Progenitor cell of endocrine pancreas (in vitro differentiated cells): ENCODE measurements around the gene RAB10. TPM values are rescaled to one million over a fixed set of nuclear protein-coding genes. Genes with fewer than 3 reads are reported as not detected.

Experiments used
- DNase-seq: peaks from one replicate; pipeline ENCODE4 v3.0.0; 2021; ENCODE audit warnings: low spot score; ENCODE audit not compliant: unreplicated experiment
- H3K27ac Mint-ChIP-seq: 2 replicates; pipeline ENCODE4 v1.8.0; 2021; ENCODE audit warnings: mild to moderate bottlenecking, moderate library complexity, mixed read lengths
- H3K27me3 Mint-ChIP-seq: 2 replicates; pipeline ENCODE4 v1.8.0; 2021; ENCODE audit warnings: mixed read lengths
- H3K36me3 Mint-ChIP-seq: 2 replicates; pipeline ENCODE4 v1.8.0; 2022; ENCODE audit warnings: mixed read lengths; ENCODE audit not compliant: insufficient read depth
- H3K4me1 Mint-ChIP-seq: 2 replicates; pipeline ENCODE4 v1.8.0; 2021; ENCODE audit warnings: low read depth, mixed read lengths
- H3K4me3 Mint-ChIP-seq: 2 replicates; pipeline ENCODE4 v1.8.0; 2021; ENCODE audit warnings: low read depth, mild to moderate bottlenecking, moderate library complexity, mixed read lengths
- H3K9me3 Mint-ChIP-seq: 2 replicates; pipeline ENCODE4 v1.8.0; 2021; ENCODE audit warnings: low read depth, mixed read lengths
- total RNA-seq: library from RNA; stranded (reverse); gene quantifications from 2 replicates; pipeline ENCODE4 v1.2.1, GENCODE V29; 2021
- TF ChIP-seq, protein P1 (sequence below): fragments of 200-600 bp; sonication (generic); IDR thresholded peaks from one replicate; pipeline ENCODE4 v1.5.0; 2021; ENCODE audit warnings: antibody characterized with exemption, mild to moderate bottlenecking; ENCODE audit not compliant: unreplicated experiment

RAB10 gene
- total RNA-seq, 1 donor from 2014 or later = 114 TPM

DNA sequence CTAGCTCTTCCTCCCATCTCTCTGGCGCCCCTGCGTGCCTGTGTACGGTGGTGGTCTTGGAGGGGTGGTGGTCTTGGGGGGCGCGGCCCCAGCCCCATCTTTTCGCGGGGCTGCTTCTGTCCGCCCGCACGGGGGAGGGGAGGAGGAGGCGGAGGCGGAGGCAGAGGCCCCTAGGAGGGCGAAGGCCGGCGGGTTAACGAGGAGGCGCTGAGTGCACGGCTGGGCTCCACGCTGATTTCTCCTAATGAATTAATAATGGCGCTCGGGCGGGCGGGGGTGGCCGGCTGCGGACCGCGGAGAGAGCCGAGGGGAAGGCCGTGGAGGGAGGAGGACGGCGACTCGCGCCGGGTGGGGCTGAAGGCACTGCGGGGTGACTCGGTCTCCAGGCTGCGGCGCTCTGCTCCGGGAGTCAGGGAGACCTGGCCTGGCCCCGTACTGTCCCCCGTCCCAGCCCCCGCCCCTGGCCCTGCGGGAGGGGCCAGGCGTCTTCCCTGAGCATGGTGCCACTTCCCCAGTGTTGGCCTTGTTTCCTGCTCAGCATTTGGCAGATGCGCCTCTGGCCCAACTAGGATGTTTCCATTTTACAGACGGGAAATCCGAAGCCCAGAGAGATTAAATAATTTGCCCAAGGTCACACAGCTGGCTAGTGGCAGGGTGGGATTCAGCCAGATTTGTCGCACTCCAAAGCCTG, 145.0 kb downstream of the RAB10 start:
- Mint-ChIP-seq H3K9me3 (no peaks in the 10 kb centered on the region), H3K27me3 (peaks cover 49% of the 10 kb centered on the region), H3K36me3 (peaks cover 4% of the 10 kb centered on the region), H3K4me1 (peaks cover 8% of the 10 kb centered on the region), H3K27ac (no peak overlapping the region), H3K4me3 (peak overlapping the region; percentile 57)
- DNase-seq = no peak
- TF ChIP-seq, protein P1, sequence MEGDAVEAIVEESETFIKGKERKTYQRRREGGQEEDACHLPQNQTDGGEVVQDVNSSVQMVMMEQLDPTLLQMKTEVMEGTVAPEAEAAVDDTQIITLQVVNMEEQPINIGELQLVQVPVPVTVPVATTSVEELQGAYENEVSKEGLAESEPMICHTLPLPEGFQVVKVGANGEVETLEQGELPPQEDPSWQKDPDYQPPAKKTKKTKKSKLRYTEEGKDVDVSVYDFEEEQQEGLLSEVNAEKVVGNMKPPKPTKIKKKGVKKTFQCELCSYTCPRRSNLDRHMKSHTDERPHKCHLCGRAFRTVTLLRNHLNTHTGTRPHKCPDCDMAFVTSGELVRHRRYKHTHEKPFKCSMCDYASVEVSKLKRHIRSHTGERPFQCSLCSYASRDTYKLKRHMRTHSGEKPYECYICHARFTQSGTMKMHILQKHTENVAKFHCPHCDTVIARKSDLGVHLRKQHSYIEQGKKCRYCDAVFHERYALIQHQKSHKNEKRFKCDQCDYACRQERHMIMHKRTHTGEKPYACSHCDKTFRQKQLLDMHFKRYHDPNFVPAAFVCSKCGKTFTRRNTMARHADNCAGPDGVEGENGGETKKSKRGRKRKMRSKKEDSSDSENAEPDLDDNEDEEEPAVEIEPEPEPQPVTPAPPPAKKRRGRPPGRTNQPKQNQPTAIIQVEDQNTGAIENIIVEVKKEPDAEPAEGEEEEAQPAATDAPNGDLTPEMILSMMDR = no peak

DNA sequence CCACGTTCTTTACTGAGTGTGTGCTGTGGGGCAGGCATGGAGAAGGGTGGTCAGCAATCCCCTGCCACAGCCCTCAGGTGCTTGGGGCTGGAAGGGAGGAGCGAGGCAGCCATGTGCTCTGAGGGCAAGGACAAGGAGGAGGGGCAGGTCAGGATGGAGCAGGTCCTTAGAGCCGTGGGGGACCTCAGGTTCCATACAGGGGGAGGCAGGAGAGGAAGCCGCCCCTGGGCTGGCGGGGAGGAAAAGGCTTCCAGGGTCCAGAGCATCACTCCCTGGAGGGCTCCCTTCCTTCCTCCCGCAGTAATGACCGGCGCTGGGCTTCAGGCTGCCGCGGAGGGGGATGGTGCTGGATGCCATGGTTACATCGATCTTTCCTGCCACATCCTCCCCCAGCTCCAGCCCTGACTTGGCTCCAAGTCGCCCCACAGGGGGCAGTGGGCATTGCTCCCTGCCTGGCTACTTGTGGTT, 145.6 kb downstream of the RAB10 start:
- Mint-ChIP-seq H3K27me3 (peaks cover 48% of the 10 kb centered on the region), H3K4me1 (peaks cover 7% of the 10 kb centered on the region), H3K27ac (no peak overlapping the region), H3K9me3 (no peaks in the 10 kb centered on the region), H3K4me3 (peak overlapping the region; percentile 44), H3K36me3 (peaks cover 4% of the 10 kb centered on the region)
- TF ChIP-seq, protein P1 = no peak
- no peak for DNase-seq

DNA sequence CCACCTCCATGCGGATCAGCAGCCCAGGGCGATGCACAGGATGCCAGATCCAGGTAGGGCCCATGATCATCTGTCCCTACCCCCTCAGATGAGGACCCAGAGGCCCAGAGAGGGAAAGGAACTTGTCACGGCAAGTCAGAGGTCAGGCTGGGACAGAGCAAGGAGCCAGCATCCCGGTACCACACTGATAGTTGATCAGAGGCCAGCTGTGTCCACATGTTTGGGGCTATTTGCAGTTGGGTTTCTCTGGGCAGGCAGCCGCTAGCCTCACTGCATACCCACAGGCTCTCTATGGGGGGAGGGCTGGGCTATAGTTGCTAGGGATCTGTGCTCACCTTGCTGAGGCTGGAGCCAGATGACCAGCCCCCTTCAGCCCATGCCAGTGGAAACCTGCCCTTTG, 148.6 kb downstream of the RAB10 start:
- no peak overlapping the region for H3K4me3 Mint-ChIP-seq
- H3K27ac Mint-ChIP-seq = no peak overlapping the region
- H3K9me3 Mint-ChIP-seq = no peaks in the 10 kb centered on the region
- peaks cover 7% of the 10 kb centered on the region for H3K4me1 Mint-ChIP-seq
- H3K27me3 Mint-ChIP-seq = peaks cover 41% of the 10 kb centered on the region
- peaks cover 3% of the 10 kb centered on the region for H3K36me3 Mint-ChIP-seq
- no peak for DNase-seq
- TF ChIP-seq, protein P1 = no peak

DNA sequence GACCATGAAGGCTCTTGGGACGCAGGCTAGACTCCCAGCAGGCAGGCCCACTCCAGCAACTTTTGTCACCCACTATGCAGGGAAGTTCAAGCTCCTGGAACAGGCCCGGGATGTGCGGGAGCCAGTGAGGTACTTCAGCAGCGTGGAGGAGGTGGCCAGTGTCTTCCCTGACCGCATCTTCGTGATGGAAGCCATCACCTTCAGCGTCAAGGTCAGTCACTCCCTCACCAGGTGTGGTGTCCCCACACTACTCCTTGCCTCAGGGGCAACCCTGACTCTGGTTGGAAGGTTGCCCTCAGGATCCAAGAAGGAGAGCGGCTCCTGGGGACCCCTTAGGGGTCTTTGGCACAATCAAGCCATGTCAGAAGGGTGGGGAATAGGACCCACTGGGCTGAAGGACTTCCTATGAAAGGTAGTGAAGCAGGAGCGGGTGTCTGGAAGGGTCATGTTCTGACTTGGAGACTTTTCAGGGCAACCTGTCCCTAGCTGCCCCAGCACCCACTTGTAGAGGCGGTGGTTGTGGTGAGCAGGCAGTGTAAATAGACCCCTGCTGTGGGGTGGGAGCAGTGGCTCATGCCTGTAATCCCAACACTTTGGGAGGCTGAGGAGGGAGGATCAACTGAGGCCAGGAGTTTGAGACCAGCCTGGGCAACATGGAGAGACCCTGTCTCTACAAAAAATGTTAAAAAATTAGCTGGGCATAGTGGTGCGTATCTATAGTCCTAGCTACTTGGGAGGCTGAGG, 149.2 kb downstream of the RAB10 start:
- TF ChIP-seq, protein P1 = no peak
- Mint-ChIP-seq H3K27ac (no peak overlapping the region), H3K9me3 (no peaks in the 10 kb centered on the region), H3K36me3 (peaks cover 3% of the 10 kb centered on the region), H3K4me3 (peak overlapping the region; percentile 52), H3K27me3 (peaks cover 41% of the 10 kb centered on the region), H3K4me1 (peaks cover 7% of the 10 kb centered on the region)
- no peak for DNase-seq

DNA sequence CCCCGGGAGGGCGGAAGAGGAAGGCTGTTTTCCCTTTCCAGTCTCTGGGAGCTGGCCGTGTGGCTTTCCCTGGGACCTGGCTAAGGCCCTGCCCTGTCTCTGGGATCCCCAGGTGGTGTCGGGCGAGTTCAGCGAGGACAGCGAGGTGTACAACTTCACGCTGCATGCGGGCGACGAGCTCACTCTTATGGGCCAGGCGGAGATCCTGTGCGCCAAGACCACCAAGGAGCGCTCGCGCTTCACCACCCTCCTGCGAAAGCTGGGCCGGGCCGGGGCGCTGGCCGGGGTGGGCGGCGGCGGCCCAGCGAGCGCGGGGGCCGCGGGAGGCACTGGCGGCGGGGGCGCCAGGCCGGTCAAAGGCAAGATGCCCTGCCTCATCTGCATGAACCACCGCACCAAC, 150.2 kb downstream of the RAB10 start:
- DNase-seq = no peak
- H3K27me3 Mint-ChIP-seq = peaks cover 40% of the 10 kb centered on the region

More for the DNA sequence above, 150.2 kb downstream of the RAB10 start:
- TF ChIP-seq, protein P1 = no peak
- Mint-ChIP-seq H3K4me1 (peaks cover 7% of the 10 kb centered on the region), H3K4me3 (peak overlapping the region; percentile 58), H3K36me3 (peaks cover 3% of the 10 kb centered on the region), H3K9me3 (no peaks in the 10 kb centered on the region), H3K27ac (no peak overlapping the region)
